NCI-H1417 treated with DMSO at 0.1 percent for 48 hours (cell line): ENCODE results near the gene TBC1D3I.
"Not testable (repeated sequence)": the region's sequence is repeated elsewhere in the genome, so short reads cannot be mapped to it uniquely, and the experiment has no call there.

Experiments
- DNase-seq: peaks from one replicate; lab custom pipeline; 2025; lab: John Stamatoyannopoulos, UW

TBC1D3I gene

DNA sequence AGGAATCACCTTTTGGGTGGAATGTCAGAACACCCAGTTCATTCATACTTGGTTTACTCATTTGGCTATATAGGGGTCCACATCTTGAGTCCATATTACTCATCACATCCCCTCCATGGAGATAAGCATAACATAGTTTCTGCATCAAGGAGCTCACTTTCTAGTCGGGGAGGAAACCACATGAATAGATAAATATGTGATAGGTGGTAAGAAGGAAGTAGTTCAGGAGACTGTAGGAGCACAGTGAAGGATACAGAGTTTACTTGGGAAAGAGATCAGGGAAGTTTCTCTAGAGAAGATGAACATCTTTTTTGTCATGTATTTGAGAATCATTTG, 57.9 kb downstream of the TBC1D3I start:
- DNase-seq, result not testable (repeated sequence)

GRCh38 chr17:36205637-36206485, 58.5 kb downstream of the TBC1D3I start:
- DNase-seq, result no peak

DNA sequence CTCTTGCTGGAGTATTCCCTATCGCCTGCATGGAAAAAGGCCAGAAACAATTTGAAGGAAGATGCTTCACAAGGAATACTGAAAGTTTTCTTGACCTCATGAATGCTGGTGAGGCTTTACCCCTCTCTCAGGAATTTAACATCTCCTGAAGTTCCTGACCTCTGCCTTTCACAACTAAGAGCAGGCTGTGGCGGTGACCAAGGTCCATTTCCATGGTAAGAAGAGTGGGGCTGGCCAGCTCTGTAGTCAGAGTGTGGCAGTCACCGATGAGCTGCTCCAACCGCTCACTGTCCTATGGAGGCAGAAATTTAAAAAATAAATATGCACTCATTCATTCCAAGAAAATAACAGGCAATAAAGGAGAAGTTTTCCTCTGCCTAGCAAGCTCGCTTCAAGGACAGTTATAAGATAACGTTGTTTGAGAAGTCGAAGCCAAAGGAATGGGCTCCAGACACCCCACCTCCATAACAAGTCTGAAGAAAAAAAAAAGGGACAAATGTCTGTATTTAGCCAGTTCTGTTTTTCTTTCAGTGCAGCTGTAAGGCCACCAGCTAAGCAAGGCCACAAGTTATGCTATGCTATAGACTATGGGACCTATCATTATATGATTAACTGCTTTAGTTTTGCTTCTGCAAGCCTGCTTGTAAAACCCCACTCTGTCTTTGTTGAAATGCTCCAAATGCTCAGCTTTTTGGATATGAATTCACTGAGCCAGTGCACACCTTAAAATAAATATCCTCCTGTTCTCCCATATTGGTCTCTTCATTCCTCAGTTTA, 59.5 kb downstream of the TBC1D3I start:
- no peak for DNase-seq
